Panc1 (cell line): ENCODE measurements around the gene POLR3E. TPM values are rescaled to one million over a fixed set of nuclear protein-coding genes. Genes with fewer than 3 reads are reported as not detected.

Experiments
- ATAC-seq: fragments of 200-7000 bp; cut with Tn5 transposase; 2 replicates; pipeline ENCODE4 v1.9.1; 2020; ENCODE audit warnings: mild to moderate bottlenecking, moderate library complexity
- BruUV-seq: library from RNA; stranded (reverse); fragments of 400-500 nt; replicated peaks from 2 replicates; lab custom pipeline; 2021; lab: Mats Ljungman, UMichigan
- CTCF ChIA-PET: fragments of 300-600 bp; sonication (Branson Sonifier 250); formaldehyde crosslinking; loops from one replicate; lab custom pipeline; 2022; ENCODE audit warnings: antibody characterized with exemption; lab: Charles Lee
- POLR2A ChIA-PET: fragments of 300-600 bp; sonication (Branson Sonifier 250); formaldehyde crosslinking; loops from one replicate; lab custom pipeline; 2022; ENCODE audit warnings: antibody characterized with exemption; lab: Charles Lee
- DNase-seq: peaks from one replicate; pipeline ENCODE4 v3.0.0-alpha.2; 2010; ENCODE audit warnings: low read depth, low spot score
- H3K27ac ChIP-seq: 2 replicates; pipeline ENCODE4 v1.5.1; 2011; ENCODE audit warnings: mild to moderate bottlenecking, low read length, inconsistent platforms
- H3K27me3 ChIP-seq: fragments of 200-500 bp; sonication (Bioruptor generic); 2 replicates; pipeline ENCODE4 v1.6.0; 2014; ENCODE audit warnings: low read length, inconsistent platforms; ENCODE audit not compliant: control insufficient read depth, insufficient read depth
- H3K36me3 ChIP-seq: fragments of 200-500 bp; sonication (Bioruptor generic); 2 replicates; pipeline ENCODE4 v1.5.1; 2014; ENCODE audit warnings: inconsistent platforms, mild to moderate bottlenecking, low read length, moderate library complexity; ENCODE audit not compliant: control insufficient read depth, insufficient read depth
- H3K4me1 ChIP-seq: 2 replicates; pipeline ENCODE4 v1.5.1; 2011; ENCODE audit warnings: inconsistent platforms, mild to moderate bottlenecking, low read length, moderate library complexity; ENCODE audit not compliant: control insufficient read depth, insufficient read depth
- H3K4me3 ChIP-seq, 2 experiments: 2 replicates each; pipeline ENCODE4 v1.5.1; 2011 to 2012; ENCODE audit warnings: low read depth in 2 of 2, low read length in 2 of 2, mild to moderate bottlenecking in 2 of 2, inconsistent platforms in 1 of 2, moderate library complexity in 1 of 2
- H3K9me3 ChIP-seq: fragments of 200-500 bp; sonication (Bioruptor generic); 2 replicates; pipeline ENCODE4 v1.5.1; 2014; ENCODE audit warnings: low read depth, mild to moderate bottlenecking, inconsistent platforms, low read length, moderate library complexity; ENCODE audit not compliant: control insufficient read depth, insufficient read depth
- POLR2AphosphoS5 ChIP-seq: IDR thresholded peaks from 2 replicates; pipeline ENCODE4 v1.6.1; 2012; ENCODE audit warnings: mild to moderate bottlenecking, low read depth, low read length, moderate library complexity
- SIN3A ChIP-seq: IDR thresholded peaks from 2 replicates; pipeline ENCODE4 v1.6.1; 2012; ENCODE audit warnings: low read depth, mild to moderate bottlenecking, low read length, moderate library complexity, borderline replicate concordance; ENCODE audit not compliant: insufficient read depth
- TCF7L2 ChIP-seq: IDR thresholded peaks from 2 replicates; pipeline ENCODE4 v1.6.1; 2011; ENCODE audit warnings: mild to moderate bottlenecking, low read depth, low read length, inconsistent platforms
- in situ Hi-C: cut with HindIII; loops from 2 replicates; pipeline ENCODE4 v1.10.0; 2016; ENCODE audit warnings: low sequenced_read_pairs, low pct_unique_long_range_greater_than_20kb
- intact Hi-C: fragments of 100-400 bp; cut with micrococcal nuclease; formaldehyde crosslinking; loops from one replicate; pipeline ENCODE4 v1.10.0; 2022; ENCODE audit not compliant: unreplicated experiment
- total RNA-seq: library from RNA; stranded (reverse); gene quantifications from one replicate; pipeline ENCODE4 v1.2.1, GENCODE V29; 2021; ENCODE audit not compliant: unreplicated experiment
- TF ChIP-seq, protein P1 (sequence below), 2 experiments: IDR thresholded peaks; 2 replicates each; pipeline ENCODE4 v1.6.1; 2011 to 2012; ENCODE audit warnings: low read depth in 2 of 2, control low read depth in 1 of 2, low read length in 1 of 2, mild to moderate bottlenecking in 1 of 2, moderate library complexity in 1 of 2; ENCODE audit not compliant: insufficient read depth in 1 of 2
- TF ChIP-seq, protein P2 (sequence below): fragments of 450-650 bp; IDR thresholded peaks from 2 replicates; pipeline ENCODE4 v1.5.1; 2017; ENCODE audit warnings: mild to moderate bottlenecking

Gene POLR3E
- total RNA-seq, 1 experiment from 2014 or later = 45.2 TPM

DNA sequence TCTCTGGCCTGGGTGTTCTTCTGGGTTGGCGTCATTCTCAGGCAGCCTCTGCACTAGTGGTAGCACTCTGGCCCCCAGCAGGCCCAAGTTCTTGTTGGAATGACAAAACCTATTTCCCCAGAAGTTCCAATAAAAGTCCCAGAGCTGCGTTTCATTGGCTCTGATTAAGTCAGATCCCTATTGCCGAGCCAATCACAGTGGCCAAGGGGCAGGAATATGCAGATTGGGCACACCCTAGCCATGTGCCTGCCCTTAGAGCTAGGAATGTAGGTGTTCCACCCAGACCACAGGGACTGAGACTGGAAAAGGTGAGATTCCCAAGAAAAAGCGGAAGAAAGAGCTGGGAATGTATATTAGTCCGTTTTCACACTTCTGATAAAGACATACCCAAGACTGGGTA lies 44.9 kb upstream of the POLR3E start:
- no peaks in the 10 kb centered on the region for H3K4me1 ChIP-seq
- H3K27me3 ChIP-seq = no peaks in the 10 kb centered on the region
- in situ Hi-C loops (no loop called here), intact Hi-C loops (no loop called here)
- DNase-seq (no peak), ATAC-seq (no peak)
- no peaks in the 10 kb centered on the region for H3K9me3 ChIP-seq
- TF ChIP-seq SIN3A (no peak), POLR2AphosphoS5 (no peak), TCF7L2 (no peak)
- TF ChIP-seq, protein P1, sequence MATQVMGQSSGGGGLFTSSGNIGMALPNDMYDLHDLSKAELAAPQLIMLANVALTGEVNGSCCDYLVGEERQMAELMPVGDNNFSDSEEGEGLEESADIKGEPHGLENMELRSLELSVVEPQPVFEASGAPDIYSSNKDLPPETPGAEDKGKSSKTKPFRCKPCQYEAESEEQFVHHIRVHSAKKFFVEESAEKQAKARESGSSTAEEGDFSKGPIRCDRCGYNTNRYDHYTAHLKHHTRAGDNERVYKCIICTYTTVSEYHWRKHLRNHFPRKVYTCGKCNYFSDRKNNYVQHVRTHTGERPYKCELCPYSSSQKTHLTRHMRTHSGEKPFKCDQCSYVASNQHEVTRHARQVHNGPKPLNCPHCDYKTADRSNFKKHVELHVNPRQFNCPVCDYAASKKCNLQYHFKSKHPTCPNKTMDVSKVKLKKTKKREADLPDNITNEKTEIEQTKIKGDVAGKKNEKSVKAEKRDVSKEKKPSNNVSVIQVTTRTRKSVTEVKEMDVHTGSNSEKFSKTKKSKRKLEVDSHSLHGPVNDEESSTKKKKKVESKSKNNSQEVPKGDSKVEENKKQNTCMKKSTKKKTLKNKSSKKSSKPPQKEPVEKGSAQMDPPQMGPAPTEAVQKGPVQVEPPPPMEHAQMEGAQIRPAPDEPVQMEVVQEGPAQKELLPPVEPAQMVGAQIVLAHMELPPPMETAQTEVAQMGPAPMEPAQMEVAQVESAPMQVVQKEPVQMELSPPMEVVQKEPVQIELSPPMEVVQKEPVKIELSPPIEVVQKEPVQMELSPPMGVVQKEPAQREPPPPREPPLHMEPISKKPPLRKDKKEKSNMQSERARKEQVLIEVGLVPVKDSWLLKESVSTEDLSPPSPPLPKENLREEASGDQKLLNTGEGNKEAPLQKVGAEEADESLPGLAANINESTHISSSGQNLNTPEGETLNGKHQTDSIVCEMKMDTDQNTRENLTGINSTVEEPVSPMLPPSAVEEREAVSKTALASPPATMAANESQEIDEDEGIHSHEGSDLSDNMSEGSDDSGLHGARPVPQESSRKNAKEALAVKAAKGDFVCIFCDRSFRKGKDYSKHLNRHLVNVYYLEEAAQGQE (IDR thresholded peaks at IDR 0.05; ENCODE audit: insufficient read depth in 1 of 2, low read depth in 2 of 2, low read length in 1 of 2) = no peak
- TF ChIP-seq, protein P2, sequence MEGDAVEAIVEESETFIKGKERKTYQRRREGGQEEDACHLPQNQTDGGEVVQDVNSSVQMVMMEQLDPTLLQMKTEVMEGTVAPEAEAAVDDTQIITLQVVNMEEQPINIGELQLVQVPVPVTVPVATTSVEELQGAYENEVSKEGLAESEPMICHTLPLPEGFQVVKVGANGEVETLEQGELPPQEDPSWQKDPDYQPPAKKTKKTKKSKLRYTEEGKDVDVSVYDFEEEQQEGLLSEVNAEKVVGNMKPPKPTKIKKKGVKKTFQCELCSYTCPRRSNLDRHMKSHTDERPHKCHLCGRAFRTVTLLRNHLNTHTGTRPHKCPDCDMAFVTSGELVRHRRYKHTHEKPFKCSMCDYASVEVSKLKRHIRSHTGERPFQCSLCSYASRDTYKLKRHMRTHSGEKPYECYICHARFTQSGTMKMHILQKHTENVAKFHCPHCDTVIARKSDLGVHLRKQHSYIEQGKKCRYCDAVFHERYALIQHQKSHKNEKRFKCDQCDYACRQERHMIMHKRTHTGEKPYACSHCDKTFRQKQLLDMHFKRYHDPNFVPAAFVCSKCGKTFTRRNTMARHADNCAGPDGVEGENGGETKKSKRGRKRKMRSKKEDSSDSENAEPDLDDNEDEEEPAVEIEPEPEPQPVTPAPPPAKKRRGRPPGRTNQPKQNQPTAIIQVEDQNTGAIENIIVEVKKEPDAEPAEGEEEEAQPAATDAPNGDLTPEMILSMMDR = no peak
- no peaks in the 10 kb centered on the region for H3K36me3 ChIP-seq
- H3K27ac ChIP-seq = no peak overlapping the region
- H3K4me3 ChIP-seq = no peak overlapping the region
- CTCF ChIA-PET = no interaction called here
- BruUV-seq = no TSS peak
- POLR2A ChIA-PET = interaction anchor here (0.5 kb wide), 1 partner anchor 1172 kb away, joined by 3 read pairs; no protein-coding TSS in a partner anchor

DNA sequence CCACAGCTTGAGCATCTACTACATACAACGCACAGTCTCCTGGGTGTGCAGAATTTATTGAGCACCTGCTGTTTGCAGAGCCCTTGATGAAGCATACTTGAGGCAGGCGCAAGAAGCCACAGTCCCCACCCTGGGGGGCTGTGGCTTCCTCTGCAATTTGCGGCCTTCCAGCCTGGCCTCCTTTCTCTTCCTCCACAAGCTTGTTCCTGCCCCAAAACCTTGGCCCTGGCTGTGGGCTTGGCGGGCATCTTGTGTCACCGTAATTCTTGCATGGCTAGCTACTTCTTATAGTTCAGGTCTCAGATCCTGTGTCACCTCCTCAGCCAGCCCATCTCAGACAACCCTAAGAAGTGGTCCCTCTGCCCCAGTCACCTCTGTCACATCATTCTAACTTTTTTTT lies 43.9 kb upstream of the POLR3E start:
- POLR2A ChIA-PET = no interaction called here
- Histone ChIP-seq H3K27ac (no peak overlapping the region), H3K4me3 (no peak overlapping the region), H3K27me3 (no peaks in the 10 kb centered on the region), H3K4me1 (no peaks in the 10 kb centered on the region), H3K9me3 (no peaks in the 10 kb centered on the region), H3K36me3 (no peaks in the 10 kb centered on the region)
- intact Hi-C loops = no loop called here
- CTCF ChIA-PET = interaction anchor here (0.6 kb wide), 1 partner anchor 47 kb away, joined by 3 read pairs; no protein-coding TSS in a partner anchor
- no peak for ATAC-seq
- no TSS peak for BruUV-seq
- no peak for DNase-seq
- in situ Hi-C loops = no loop called here
- TF ChIP-seq, protein P1 (IDR thresholded peaks at IDR 0.05; ENCODE audit: insufficient read depth in 1 of 2, low read depth in 2 of 2, low read length in 1 of 2) = no peak
- TF ChIP-seq TCF7L2 (no peak), POLR2AphosphoS5 (no peak), SIN3A (no peak)
- TF ChIP-seq, protein P2 = no peak
